Measurements from ENCODE around the gene FGD6.

FGD6 gene

DNA sequence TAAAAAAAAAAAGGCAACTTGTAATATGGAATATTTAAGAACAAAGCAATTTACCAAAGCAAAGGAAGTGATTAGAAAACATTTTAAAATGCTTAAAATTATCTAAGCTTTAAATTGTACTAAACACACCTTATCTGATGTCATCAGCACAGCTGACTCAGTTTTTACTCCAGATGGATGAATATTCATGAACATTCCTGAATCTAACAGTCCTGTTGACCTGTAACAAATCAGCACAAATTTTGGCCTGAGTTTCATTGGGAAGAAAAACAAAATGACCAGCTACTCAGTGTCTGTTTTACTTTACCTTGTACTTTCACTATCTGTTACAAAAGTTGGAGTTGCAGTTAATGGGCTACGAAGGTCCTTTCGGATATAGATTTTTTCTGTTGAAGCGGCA, 159.8 kb downstream of the FGD6 start:
- H3K27ac ChIP-seq, result no peak overlapping the region
- H3K4me1 ChIP-seq, result no peaks in the 10 kb centered on the region
- H3K4me3 ChIP-seq, result no peak overlapping the region
- no peaks in the 10 kb centered on the region for H3K27me3 ChIP-seq
- no peak for TF ChIP-seq CTCF (IDR thresholded peaks at IDR 0.05)
- intact Hi-C loops (cut with DNase I; ENCODE audit: low total_unique reads), result no loop called here
- peaks cover 76 to 83% (median 82%) of the 10 kb centered on the region in 3 donors for H3K36me3 ChIP-seq
- H3K9me3 ChIP-seq, result no peaks in the 10 kb centered on the region
- no peak for DNase-seq

DNA sequence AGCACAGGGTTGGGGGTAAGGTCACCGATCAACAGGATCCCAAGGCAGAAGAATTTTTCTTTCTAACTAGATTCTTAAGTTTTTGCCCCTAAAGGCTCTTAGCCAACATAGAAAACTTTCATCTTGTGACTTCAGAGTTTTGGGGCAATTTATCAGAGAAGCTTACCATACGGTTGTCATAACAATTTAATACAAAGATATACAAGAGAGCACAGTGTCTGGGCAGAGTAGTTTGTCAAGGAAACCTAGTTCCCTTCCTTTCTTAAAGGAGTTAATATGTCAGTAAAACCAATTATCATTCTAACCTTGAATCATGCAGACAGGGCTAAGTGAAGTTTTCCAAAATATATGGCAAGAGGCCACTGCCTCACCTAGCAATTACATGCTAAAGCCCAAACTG, 162.2 kb downstream of the FGD6 start:
- DNase-seq, result no peak
- intact Hi-C loops (cut with DNase I; ENCODE audit: low total_unique reads), result no loop called here
- no peaks in the 10 kb centered on the region for H3K9me3 ChIP-seq
- H3K27me3 ChIP-seq, result no peaks in the 10 kb centered on the region
- no peak overlapping the region for H3K4me3 ChIP-seq
- H3K27ac ChIP-seq, result no peak overlapping the region
- TF ChIP-seq CTCF (IDR thresholded peaks at IDR 0.05), result no peak
- H3K36me3 ChIP-seq, result peaks cover 62 to 80% (median 78%) of the 10 kb centered on the region in 3 donors
- H3K4me1 ChIP-seq, result no peaks in the 10 kb centered on the region

- Histone ChIP-seq H3K4me1 (no peaks in the 10 kb centered on the region), H3K9me3 (no peaks in the 10 kb centered on the region), H3K27ac (no peak overlapping the region), H3K36me3 (peaks cover 58 to 80% (median 79%) of the 10 kb centered on the region in 3 donors), H3K4me3 (no peak overlapping the region), H3K27me3 (no peaks in the 10 kb centered on the region)
- no peak for TF ChIP-seq CTCF (IDR thresholded peaks at IDR 0.05)
- no peak for DNase-seq
- intact Hi-C loops (cut with DNase I; ENCODE audit: low total_unique reads), result no loop called here
Measured at GRCh38 chr12:95054206-95054605, 163.1 kb downstream of the FGD6 start.

GRCh38 chr12:95051241-95051640, 166.0 kb downstream of the FGD6 start:
- Histone ChIP-seq H3K4me1 (no peaks in the 10 kb centered on the region), H3K36me3 (peaks cover 51 to 73% (median 67%) of the 10 kb centered on the region in 3 donors), H3K4me3 (no peak overlapping the region), H3K27ac (no peak overlapping the region), H3K27me3 (no peaks in the 10 kb centered on the region), H3K9me3 (no peaks in the 10 kb centered on the region)
- intact Hi-C loops (cut with DNase I; ENCODE audit: low total_unique reads), result no loop called here
- no peak for TF ChIP-seq CTCF (IDR thresholded peaks at IDR 0.05)
- DNase-seq, result no peak

GRCh38 chr12:95037906-95038305, 179.4 kb downstream of the FGD6 start:
- no peak for DNase-seq
- Histone ChIP-seq H3K9me3 (no peaks in the 10 kb centered on the region), H3K27me3 (no peaks in the 10 kb centered on the region), H3K36me3 (peaks cover 24 to 69% (median 35%) of the 10 kb centered on the region in 3 donors), H3K27ac (no peak overlapping the region), H3K4me1 (no peaks in the 10 kb centered on the region), H3K4me3 (no peak overlapping the region)
- intact Hi-C loops (cut with DNase I; ENCODE audit: low total_unique reads), result no loop called here
- TF ChIP-seq CTCF (IDR thresholded peaks at IDR 0.05), result no peak

- Histone ChIP-seq H3K27ac (no peak overlapping the region), H3K4me1 (no peaks in the 10 kb centered on the region), H3K4me3 (no peak overlapping the region), H3K36me3 (peaks cover 31 to 70% (median 35%) of the 10 kb centered on the region in 3 donors), H3K9me3 (no peaks in the 10 kb centered on the region), H3K27me3 (no peaks in the 10 kb centered on the region)
- intact Hi-C loops (cut with DNase I; ENCODE audit: low total_unique reads), result no loop called here
- no peak for DNase-seq
- TF ChIP-seq CTCF (IDR thresholded peaks at IDR 0.05), result no peak
Measured at GRCh38 chr12:95034750-95035149, 182.5 kb downstream of the FGD6 start.
